Keratinocyte (primary cell): ENCODE measurements around the gene TOR4A. TPM values are rescaled to one million over a fixed set of nuclear protein-coding genes. Genes with fewer than 3 reads are reported as not detected.

Experiments used
- DNase-seq: peaks from one replicate; pipeline ENCODE4 v3.0.0-alpha.2; 2011; ENCODE audit warnings: low read depth, missing footprints, low spot score
- FAIRE-seq: peaks from 2 replicates; lab custom pipeline; 2011; peaks lifted over from hg19 to GRCh38; lab: Jason Lieb, UNC
- H2AFZ ChIP-seq: 2 replicates; pipeline ENCODE4 v1.6.0; 2012; ENCODE audit warnings: low read length, control low read depth, inconsistent platforms; ENCODE audit not compliant: control insufficient read depth
- H3K27ac ChIP-seq: 2 replicates; pipeline ENCODE4 v1.5.1; 2011; ENCODE audit warnings: low read length; ENCODE audit not compliant: control insufficient read depth, insufficient read depth
- H3K27me3 ChIP-seq: 3 replicates; pipeline ENCODE4 v1.6.0; 2011; ENCODE audit warnings: low read length; ENCODE audit not compliant: control insufficient read depth, insufficient read depth; ENCODE audit errors: extremely low read depth
- H3K36me3 ChIP-seq, 2 experiments: 2 replicates in 1 of 2; 3 replicates in 1 of 2; pipeline ENCODE4 v1.5.1; 2011; ENCODE audit warnings: low read length in 2 of 2, mild to moderate bottlenecking in 1 of 2; ENCODE audit not compliant: control insufficient read depth in 2 of 2, insufficient read depth in 2 of 2; ENCODE audit errors: extremely low read depth in 1 of 2
- H3K4me1 ChIP-seq: 3 replicates; pipeline ENCODE4 v1.5.1; 2011; ENCODE audit warnings: low read length; ENCODE audit not compliant: control insufficient read depth, insufficient read depth; ENCODE audit errors: extremely low read depth
- H3K4me2 ChIP-seq: 3 replicates; pipeline ENCODE4 v1.6.0; 2011; ENCODE audit warnings: low read depth, low read length; ENCODE audit not compliant: control insufficient read depth, insufficient read depth; ENCODE audit errors: extremely low read depth
- H3K4me3 ChIP-seq, 3 experiments: fragments of 200-600 bp in 1 of 3; sonication (generic) in 1 of 3; 2 replicates in 2 of 3; 3 replicates in 1 of 3; pipeline ENCODE4 v1.5.1; 2011 to 2016; ENCODE audit warnings: low read length in 3 of 3, mild to moderate bottlenecking in 3 of 3, control low read depth in 2 of 3, inconsistent platforms in 1 of 3, low read depth in 1 of 3, mixed read lengths in 1 of 3, mixed run types in 1 of 3, moderate library complexity in 1 of 3; ENCODE audit not compliant: control insufficient read depth in 2 of 3, insufficient read depth in 2 of 3; ENCODE audit errors: extremely low read depth in 1 of 3
- H3K79me2 ChIP-seq: 2 replicates; pipeline ENCODE4 v1.6.0; 2012; ENCODE audit warnings: low read length; ENCODE audit not compliant: control insufficient read depth, insufficient read depth
- H3K9ac ChIP-seq: 3 replicates; pipeline ENCODE4 v1.6.0; 2011; ENCODE audit warnings: low read length; ENCODE audit not compliant: control insufficient read depth, insufficient read depth; ENCODE audit errors: extremely low read depth
- H3K9me1 ChIP-seq: 3 replicates; pipeline ENCODE4 v1.6.0; 2011; ENCODE audit warnings: low read length; ENCODE audit not compliant: control insufficient read depth, insufficient read depth; ENCODE audit errors: extremely low read depth
- H3K9me3 ChIP-seq: 2 replicates; pipeline ENCODE4 v1.5.1; 2012; ENCODE audit warnings: low read depth, low read length; ENCODE audit not compliant: control insufficient read depth
- H4K20me1 ChIP-seq: 3 replicates; pipeline ENCODE4 v1.6.0; 2011; ENCODE audit warnings: low read length; ENCODE audit not compliant: control insufficient read depth, insufficient read depth; ENCODE audit errors: extremely low read depth
- EZH2 ChIP-seq: IDR thresholded peaks from one replicate; pipeline ENCODE4 v1.6.1; 2012; ENCODE audit warnings: inconsistent platforms, mild to moderate bottlenecking, low read length, moderate library complexity
- dilution Hi-C: fragments of 300-500 bp; cut with MboI; formaldehyde crosslinking; loops from one replicate; pipeline ENCODE4 v1.7.0; 2020; ENCODE audit warnings: low sequenced_read_pairs; ENCODE audit not compliant: extremely low pct_ligation_motif_present
- polyA plus RNA-seq, 5 experiments: library from polyadenylated mRNA; depleted of rRNA in 3 of 5; stranded (reverse) in 3 of 5; stranded (forward) in 1 of 5; unstranded in 1 of 5; fragments of >200 nt; gene quantifications; 1 replicate in 1 of 5; 2 replicates in 3 of 5; 3 replicates in 1 of 5; pipeline versions ENCODE4 v1.2.1 to v1.2.3, GENCODE V29; 2011 to 2012; ENCODE audit warnings: missing spikeins in 2 of 5, low read depth in 1 of 5, low replicate concordance in 1 of 5
- TF ChIP-seq, protein P1 (sequence below), 3 experiments: IDR thresholded peaks in 1 of 3; conservative IDR thresholded peaks in 1 of 3; optimal IDR thresholded peaks in 1 of 3; 2 replicates in 2 of 3; 3 replicates in 1 of 3; pipeline versions ENCODE3 to v1.5.1; 2011; ENCODE audit warnings: low read length in 3 of 3, mild to moderate bottlenecking in 3 of 3, moderate library complexity in 2 of 3, control low read depth in 1 of 3, inconsistent platforms in 1 of 3; ENCODE audit not compliant: insufficient read depth in 2 of 3; ENCODE audit errors: extremely low read depth in 1 of 3

Gene TOR4A
- polyA plus RNA-seq, 1 donor (not counting 4 experiments of a cell fraction or from before 2014, with no cell fraction given), result 5.8 TPM

- dilution Hi-C loops, result no loop called here
- peaks cover 23% of the 10 kb centered on the region for H3K4me1 ChIP-seq
- FAIRE-seq (no peak), DNase-seq (no peak)
- no peaks in the 10 kb centered on the region for H3K79me2 ChIP-seq
- no peak for TF ChIP-seq EZH2
- TF ChIP-seq, protein P1, sequence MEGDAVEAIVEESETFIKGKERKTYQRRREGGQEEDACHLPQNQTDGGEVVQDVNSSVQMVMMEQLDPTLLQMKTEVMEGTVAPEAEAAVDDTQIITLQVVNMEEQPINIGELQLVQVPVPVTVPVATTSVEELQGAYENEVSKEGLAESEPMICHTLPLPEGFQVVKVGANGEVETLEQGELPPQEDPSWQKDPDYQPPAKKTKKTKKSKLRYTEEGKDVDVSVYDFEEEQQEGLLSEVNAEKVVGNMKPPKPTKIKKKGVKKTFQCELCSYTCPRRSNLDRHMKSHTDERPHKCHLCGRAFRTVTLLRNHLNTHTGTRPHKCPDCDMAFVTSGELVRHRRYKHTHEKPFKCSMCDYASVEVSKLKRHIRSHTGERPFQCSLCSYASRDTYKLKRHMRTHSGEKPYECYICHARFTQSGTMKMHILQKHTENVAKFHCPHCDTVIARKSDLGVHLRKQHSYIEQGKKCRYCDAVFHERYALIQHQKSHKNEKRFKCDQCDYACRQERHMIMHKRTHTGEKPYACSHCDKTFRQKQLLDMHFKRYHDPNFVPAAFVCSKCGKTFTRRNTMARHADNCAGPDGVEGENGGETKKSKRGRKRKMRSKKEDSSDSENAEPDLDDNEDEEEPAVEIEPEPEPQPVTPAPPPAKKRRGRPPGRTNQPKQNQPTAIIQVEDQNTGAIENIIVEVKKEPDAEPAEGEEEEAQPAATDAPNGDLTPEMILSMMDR (optimal IDR thresholded peaks at IDR 0.05 in 1 of 3, IDR thresholded peaks at IDR 0.05 in 1 of 3, conservative IDR thresholded peaks at IDR 0.05 in 1 of 3; ENCODE audit: extremely low read depth in 1 of 3, insufficient read depth in 2 of 3, low read length in 3 of 3), result no peak
- no peaks in the 10 kb centered on the region for H3K36me3 ChIP-seq
- no peaks in the 10 kb centered on the region for H3K9me3 ChIP-seq
- H3K9me1 ChIP-seq, result no peaks in the 10 kb centered on the region
- H2AFZ ChIP-seq, result no peak overlapping the region
- no peak overlapping the region for H3K4me2 ChIP-seq
- no peak overlapping the region for H3K4me3 ChIP-seq
- no peak overlapping the region for H3K27ac ChIP-seq
- H4K20me1 ChIP-seq, result no peaks in the 10 kb centered on the region
- H3K27me3 ChIP-seq, result peaks cover 15% of the 10 kb centered on the region
- H3K9ac ChIP-seq, result no peak overlapping the region
Observed at GRCh38 chr9:137229903-137230704, 47.4 kb upstream of the TOR4A start.

- Histone ChIP-seq H3K4me1 (peaks cover 18% of the 10 kb centered on the region), H3K9me1 (no peaks in the 10 kb centered on the region), H3K27me3 (peaks cover 15% of the 10 kb centered on the region), H3K4me2 (no peak within 1 kb of the TSS), H3K27ac (no peak within 1 kb of the TSS), H2AFZ (no peak within 1 kb of the TSS), H3K4me3 (no peak within 1 kb of the TSS), H3K79me2 (no peaks in the 10 kb centered on the region), H3K36me3 (no peaks in the 10 kb centered on the region), H4K20me1 (no peaks in the 10 kb centered on the region), H3K9me3 (no peaks in the 10 kb centered on the region), H3K9ac (no peak within 1 kb of the TSS)
- FAIRE-seq (no peak), DNase-seq (no peak)
- TF ChIP-seq, protein P1 (optimal IDR thresholded peaks at IDR 0.05 in 1 of 3, IDR thresholded peaks at IDR 0.05 in 1 of 3, conservative IDR thresholded peaks at IDR 0.05 in 1 of 3; ENCODE audit: extremely low read depth in 1 of 3, insufficient read depth in 2 of 3, low read length in 3 of 3), result no peak
- no peak for TF ChIP-seq EZH2
- dilution Hi-C loops, result no loop called here
Observed at GRCh38 chr9:137230705-137231371, 46.7 kb upstream of the TOR4A start, which contains the start of gene SLC34A3. SLC34A3 (plus strand) TSS chr9:137230901; CDS start chr9:137231703, 802 bp downstream.
